Measurements from ENCODE around the gene ENG.

DNA sequence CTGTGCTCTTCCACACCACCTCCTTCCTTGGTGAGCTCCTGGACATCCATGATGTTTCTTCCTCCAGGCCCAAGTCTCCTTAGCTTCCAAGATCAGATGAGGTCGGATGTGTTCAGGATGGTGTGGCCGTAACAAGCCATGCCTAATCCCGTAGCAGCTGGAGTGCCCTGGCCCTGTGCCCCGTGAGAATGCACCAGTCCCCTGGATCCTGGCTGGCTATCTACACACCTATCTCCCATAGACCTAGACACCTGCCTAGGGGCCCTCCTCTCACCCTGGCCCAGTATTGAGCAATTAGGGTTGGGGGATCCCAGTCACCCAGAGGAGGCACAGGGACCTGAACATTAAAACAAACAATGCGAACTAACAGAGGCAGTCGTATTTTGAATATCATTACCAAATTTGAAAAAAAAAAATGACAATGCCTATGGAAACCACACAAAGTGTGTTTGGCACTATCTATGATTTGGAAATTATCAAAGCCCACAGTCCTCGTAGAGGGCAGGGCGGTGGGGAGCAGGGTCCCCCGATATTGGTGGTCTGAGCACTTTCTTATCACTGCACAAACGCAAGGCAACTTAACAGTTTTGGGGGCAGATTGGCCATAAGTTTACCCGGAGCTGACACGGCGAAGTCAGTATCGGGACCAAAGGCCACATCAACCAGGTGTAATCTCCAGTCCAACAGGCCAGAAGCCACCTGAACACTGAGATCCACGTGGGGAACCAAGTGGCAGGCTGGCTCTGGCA lies 13.2 kb downstream of the ENG start:
- TF ChIP-seq, protein P1, sequence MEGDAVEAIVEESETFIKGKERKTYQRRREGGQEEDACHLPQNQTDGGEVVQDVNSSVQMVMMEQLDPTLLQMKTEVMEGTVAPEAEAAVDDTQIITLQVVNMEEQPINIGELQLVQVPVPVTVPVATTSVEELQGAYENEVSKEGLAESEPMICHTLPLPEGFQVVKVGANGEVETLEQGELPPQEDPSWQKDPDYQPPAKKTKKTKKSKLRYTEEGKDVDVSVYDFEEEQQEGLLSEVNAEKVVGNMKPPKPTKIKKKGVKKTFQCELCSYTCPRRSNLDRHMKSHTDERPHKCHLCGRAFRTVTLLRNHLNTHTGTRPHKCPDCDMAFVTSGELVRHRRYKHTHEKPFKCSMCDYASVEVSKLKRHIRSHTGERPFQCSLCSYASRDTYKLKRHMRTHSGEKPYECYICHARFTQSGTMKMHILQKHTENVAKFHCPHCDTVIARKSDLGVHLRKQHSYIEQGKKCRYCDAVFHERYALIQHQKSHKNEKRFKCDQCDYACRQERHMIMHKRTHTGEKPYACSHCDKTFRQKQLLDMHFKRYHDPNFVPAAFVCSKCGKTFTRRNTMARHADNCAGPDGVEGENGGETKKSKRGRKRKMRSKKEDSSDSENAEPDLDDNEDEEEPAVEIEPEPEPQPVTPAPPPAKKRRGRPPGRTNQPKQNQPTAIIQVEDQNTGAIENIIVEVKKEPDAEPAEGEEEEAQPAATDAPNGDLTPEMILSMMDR (IDR thresholded peaks at IDR 0.05), result no peak
- no peak for TF ChIP-seq EZH2phosphoT487 (IDR thresholded peaks at IDR 0.05)

Measured in neural progenitor cell (in vitro differentiated cells).